Ureter (tissue), 1 donor: ENCODE measurements around the gene KCNE1. TPM values are rescaled to one million over a fixed set of nuclear protein-coding genes. Genes with fewer than 3 reads are reported as not detected.
"Not testable (repeated sequence)": the region's sequence is repeated elsewhere in the genome, so short reads cannot be mapped to it uniquely, and the experiment has no call there.

Experiments used
- DNase-seq: peaks from one replicate; pipeline ENCODE4 v3.0.0-alpha.2; 2020; ENCODE audit warnings: low spot score
- total RNA-seq: library from RNA; stranded (reverse); gene quantifications from one replicate; pipeline ENCODE4 v1.2.4, GENCODE V29; 2023
- donor health status: DM: yes; HTN: yes; CAD: no.

The KCNE1 gene
- total RNA-seq, 1 donor from 2014 or later, result 2.3 TPM

DNA sequence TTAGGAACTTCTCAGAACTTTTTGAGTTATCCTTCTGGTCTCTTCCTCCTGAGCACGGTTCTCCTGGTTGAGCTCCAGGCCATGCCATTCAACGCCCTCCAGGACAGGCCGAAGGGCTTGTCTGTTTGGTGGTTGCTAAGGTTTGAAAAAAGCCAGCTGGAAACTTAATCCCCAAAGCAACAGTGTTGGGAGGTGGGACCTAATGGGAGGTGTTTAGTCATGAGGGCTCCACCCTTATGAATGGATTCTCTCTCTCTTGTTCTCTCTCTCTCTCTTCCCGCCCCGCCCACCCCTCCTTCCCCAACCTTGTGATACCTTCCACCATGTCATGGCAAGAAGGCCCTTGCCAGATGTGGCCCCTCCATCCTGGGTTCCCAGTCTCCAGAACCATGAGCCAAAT, 829 bp downstream of the KCNE1 start:
- DNase-seq, result no peak

- DNase-seq, result peak; percentile 69
Measured at GRCh38 chr21:34510148-34511142, 1.6 kb downstream of the KCNE1 start.

- DNase-seq, result no peak
Measured at GRCh38 chr21:34509151-34509550, 2.9 kb downstream of the KCNE1 start.

- DNase-seq, result no peak
Measured at GRCh38 chr21:34504595-34504994, 7.4 kb downstream of the KCNE1 start.

DNA sequence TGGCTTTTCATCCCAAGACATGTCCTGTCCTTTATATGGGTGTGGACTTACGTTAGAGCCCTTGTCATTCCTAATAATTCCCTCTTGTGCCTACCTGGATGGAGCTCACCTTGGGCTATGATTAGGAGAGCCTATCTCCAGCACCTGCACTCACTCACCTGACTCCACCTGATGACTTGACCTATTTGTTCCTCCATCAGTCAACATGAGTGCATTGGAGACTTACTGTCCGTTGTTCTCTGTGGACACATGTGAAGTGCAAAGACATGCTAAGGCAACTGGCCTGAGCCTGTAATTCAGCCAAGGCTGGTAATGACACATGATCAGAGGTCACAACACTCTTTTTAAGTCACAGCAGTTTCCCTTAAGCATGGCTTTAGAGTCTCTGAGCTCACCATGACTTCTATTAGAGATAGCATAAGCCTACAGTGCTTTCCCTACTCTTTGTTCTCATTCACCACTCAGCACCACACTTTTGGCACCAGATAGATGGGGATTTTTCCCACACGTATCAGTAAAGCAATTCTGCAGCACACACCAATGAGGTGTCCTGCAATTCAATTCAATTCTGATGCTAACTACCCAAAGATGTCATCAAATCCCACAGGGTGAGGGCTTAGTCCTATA, 9.4 kb downstream of the KCNE1 start:
- no peak for DNase-seq

GRCh38 chr21:34501716-34502115, 10.3 kb downstream of the KCNE1 start:
- DNase-seq, result no peak

DNA sequence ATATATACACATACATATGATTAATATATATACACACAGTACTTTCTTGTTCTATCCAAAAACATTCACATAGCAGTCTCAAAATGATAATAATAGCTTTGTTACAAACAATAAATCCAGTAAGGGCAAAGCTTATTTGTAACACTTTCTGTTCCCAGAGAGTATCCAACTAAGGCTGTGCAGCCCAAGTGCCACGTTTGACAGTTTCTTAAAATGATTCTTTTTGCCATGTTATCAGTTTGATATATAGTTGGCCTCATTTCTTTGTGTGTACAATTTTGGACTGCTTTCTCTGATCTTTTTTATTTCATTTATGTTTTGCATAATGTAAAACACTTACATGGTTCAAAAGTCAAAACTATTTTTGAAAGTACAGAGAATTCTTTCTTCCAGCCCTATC, 11.8 kb downstream of the KCNE1 start:
- DNase-seq, result no peak

GRCh38 chr21:34499116-34499515, 12.9 kb downstream of the KCNE1 start:
- no peak for DNase-seq

- no peak for DNase-seq
Measured at GRCh38 chr21:34498623-34499022, 13.4 kb downstream of the KCNE1 start.

DNA sequence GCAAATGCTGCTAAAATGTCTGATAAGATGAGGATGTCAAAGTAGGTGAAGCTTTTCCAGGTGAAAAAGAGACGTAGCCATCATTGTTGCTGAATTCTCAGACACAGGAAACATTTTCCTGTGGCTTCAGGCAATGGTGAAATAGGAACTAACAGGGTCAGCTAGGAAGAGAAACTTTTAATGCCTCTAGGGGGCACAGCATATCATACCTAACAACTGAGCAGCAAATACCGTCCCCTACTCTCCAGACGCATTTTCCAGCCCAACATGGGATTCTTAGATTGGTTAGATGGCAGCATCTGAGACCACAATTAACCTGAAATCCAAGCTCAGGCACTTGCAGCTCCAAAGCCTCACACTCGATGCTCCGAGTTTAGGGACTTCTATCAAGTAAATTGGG, 28.2 kb downstream of the KCNE1 start:
- not testable (repeated sequence) for DNase-seq

- not testable (repeated sequence) for DNase-seq
Measured at GRCh38 chr21:34483435-34483834, 28.6 kb downstream of the KCNE1 start.

DNA sequence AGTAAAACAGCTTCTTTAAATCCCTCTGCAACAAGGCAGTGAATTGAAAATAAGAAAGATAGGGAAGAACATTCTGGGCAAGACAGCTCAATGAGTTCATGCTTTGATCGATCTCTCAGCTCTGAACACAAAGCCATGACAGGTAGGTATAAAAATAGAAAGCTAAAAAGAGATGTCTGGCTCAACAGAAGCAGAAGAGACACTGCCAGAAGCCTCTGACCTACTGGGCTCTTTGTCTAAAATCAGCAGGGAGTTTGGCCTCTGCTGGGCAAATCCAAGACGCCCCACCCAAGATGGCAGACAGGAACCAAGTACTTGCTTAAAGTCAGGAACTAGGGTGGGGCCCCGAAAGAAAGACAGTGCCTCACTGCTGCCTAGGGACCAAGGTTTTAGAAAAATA, 44.7 kb downstream of the KCNE1 start:
- DNase-seq, result not testable (repeated sequence)

GRCh38 chr21:34459426-34459825, 52.6 kb downstream of the KCNE1 start:
- DNase-seq, result not testable (repeated sequence)

- DNase-seq, result not testable (repeated sequence)
Measured at GRCh38 chr21:34458266-34458665, 53.7 kb downstream of the KCNE1 start.

DNA sequence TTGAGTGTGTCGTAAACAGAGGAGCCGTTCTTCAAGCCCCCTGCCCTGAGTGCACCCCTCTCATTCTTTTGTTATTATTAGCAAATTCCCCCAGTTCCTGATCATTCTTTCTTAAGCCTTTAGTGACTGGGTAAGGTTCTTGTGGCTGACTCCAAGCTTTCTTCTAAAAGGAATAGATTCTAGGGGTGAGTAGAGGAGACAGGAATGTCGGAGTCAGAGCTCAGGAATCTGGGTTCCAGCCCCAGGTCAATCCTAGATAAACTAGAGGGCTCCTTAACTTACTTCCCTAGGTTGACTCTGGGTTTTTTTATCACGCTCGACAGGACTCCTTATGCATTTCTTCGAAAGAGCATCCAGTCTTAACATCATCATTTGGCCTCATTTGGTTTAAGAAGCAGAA, 55.8 kb downstream of the KCNE1 start:
- DNase-seq, result not testable (repeated sequence)

GRCh38 chr21:34455628-34456027, 56.4 kb downstream of the KCNE1 start:
- DNase-seq, result not testable (repeated sequence)

DNA sequence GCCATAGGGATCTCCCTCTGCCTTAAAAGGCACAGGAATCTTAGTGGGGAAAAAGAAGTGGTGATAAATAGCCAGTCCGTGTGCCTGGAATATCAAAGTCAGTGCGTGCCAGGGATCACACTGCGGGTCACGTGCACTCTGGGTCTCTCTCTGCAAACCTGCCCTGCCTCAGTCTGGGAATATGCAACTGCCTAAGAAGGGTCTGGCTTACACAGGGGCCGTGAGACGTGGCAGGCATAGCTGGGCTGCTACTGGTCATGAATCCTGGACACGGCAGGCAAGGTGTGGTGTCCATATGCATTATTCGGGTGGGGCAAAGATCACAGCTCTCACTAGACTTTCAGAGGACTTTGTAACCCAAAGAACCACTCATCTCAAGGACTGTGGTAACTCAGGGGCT, 65.0 kb downstream of the KCNE1 start:
- DNase-seq, result not testable (repeated sequence)

GRCh38 chr21:34443486-34443885, 68.5 kb downstream of the KCNE1 start:
- not testable (repeated sequence) for DNase-seq

DNA sequence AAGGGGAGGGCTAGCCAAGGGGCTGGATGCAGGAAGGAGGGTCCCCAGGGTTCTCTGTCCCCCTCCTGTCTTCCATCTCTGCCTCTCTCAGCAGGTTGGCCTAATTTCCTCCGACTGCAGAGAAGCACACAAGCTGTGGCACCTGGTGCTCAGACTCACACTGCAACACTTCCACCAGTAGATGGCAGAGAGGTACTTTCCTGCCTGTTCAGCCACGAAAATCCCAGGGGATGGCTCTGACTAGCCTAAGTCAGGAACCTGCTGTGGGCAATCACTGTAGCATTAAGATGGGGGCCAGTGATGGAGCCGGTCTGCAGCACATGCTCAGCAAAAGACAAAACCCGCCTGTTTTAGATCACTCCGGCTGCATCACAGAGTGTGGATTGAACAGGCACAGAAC, 82.3 kb downstream of the KCNE1 start:
- not testable (repeated sequence) for DNase-seq

DNA sequence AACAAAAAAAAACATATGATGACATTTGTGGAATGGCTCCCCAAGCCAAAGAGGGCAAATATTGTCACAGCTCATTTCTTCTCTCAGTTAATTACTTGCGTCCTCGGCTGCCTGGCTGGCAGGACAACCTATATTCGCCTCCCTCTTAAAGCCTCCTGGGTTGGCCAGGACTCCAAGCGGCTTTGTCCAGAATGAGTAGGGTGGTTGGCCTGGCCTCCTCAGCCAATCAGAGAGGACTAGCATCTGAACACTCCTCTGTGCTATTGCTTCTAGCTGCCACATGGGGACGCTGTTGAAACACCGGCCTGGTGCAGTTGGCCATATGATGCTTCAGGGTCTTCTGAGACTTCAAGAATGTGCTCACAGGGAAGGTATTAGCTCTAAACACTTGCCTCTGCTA, 83.6 kb downstream of the KCNE1 start:
- DNase-seq, result not testable (repeated sequence)

DNA sequence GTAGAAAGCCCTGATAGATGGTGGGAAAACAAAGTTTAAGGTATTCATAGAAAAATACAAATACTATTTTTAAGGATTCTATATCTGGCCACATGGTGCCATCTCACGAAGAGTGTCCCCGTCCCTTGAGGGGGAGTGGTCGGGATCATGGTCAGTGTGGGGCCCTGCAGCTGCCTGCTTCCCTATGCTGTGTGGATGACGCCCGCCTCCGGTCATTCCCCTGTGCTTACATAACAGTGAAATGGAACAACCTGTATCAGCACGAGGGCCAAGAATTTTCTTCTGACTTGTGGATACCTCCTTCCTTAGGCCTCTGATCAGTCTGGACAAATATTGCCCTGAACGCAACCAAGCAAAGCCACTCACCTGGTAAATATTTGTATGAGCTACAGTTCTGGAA, 84.7 kb downstream of the KCNE1 start:
- DNase-seq, result not testable (repeated sequence)

DNA sequence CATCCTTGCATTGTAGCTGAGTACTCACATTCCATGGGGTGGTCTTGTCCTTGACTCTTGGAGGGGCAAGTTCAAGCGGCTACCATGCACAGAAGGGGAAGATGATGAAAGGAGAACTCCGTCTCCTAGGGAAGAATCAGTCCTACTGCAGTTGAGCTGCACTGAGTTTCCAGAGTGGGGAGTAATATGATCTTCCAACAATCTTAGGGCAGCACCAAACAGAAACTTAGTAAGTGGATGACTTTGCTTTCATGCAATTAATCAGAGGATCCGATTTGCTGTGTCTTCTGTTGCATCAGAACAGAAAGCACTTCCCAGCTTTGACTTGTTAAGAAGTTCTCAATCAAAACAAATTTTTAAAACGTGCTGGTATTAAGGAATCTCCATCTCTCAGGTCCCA, 88.2 kb downstream of the KCNE1 start, which contains the start of gene SMIM34:
TSS of gene SMIM34 (minus strand) at position 147 of the 400 bp plus-strand sequence. CDS start at position 35, 112 bp downstream.
- not testable (repeated sequence) for DNase-seq
